T-helper 2 cell treated with Interferon-gamma antibody and Interleukin-4, amounts not matched to agents 5 μg/mL and 100 μg/mL, for 36 hours (primary cell): ENCODE results near the gene BSN.
A peak's percentile ranks its signal among the peaks of the same experiment; 100 is the strongest.

Experiments
- DNase-seq: peaks from one replicate; pipeline ENCODE4 v3.0.0; 2021; ENCODE audit warnings: low spot score
- H3K27ac Mint-ChIP-seq: one replicate; pipeline ENCODE4 v1.8.0; 2021; ENCODE audit warnings: mild to moderate bottlenecking, mixed read lengths
- H3K27me3 Mint-ChIP-seq: one replicate; pipeline ENCODE4 v1.8.0; 2021; ENCODE audit warnings: low read depth, mixed read lengths
- H3K36me3 Mint-ChIP-seq: one replicate; pipeline ENCODE4 v1.8.0; 2021; ENCODE audit warnings: low read depth, mixed read lengths
- H3K4me1 Mint-ChIP-seq: one replicate; pipeline ENCODE4 v1.8.0; 2021; ENCODE audit warnings: low read depth, mixed read lengths
- H3K4me3 Mint-ChIP-seq: one replicate; pipeline ENCODE4 v1.8.0; 2022; ENCODE audit warnings: mild to moderate bottlenecking, moderate library complexity, mixed read lengths
- H3K9me3 Mint-ChIP-seq: one replicate; pipeline ENCODE4 v1.8.0; 2021; ENCODE audit warnings: mixed read lengths

Gene BSN

DNA sequence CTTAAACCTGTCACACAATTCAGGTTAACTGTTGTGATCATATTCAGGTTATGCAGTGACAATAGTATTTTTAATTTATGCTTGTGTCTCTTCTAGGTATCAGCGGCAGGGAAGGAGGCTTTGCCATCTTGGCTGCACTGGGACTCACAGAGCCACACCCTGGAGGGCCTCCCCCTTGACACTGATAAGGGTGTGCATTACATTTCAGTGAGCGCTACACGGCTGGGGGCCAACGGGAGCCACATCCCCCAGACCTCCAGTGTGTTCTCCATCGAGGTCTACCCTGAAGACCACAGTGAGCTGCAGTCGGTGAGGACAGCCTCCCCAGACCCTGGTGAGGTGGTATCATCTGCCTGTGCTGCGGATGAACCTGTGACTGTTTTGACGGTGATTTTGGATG, 23.6 kb upstream of the BSN start:
- peaks cover 18% of the 10 kb centered on the region for H3K36me3 Mint-ChIP-seq
- no peak overlapping the region for H3K4me3 Mint-ChIP-seq
- H3K4me1 Mint-ChIP-seq = peaks cover 5% of the 10 kb centered on the region
- H3K9me3 Mint-ChIP-seq = no peaks in the 10 kb centered on the region
- DNase-seq = no peak
- no peaks in the 10 kb centered on the region for H3K27me3 Mint-ChIP-seq
- H3K27ac Mint-ChIP-seq = no peak overlapping the region

DNA sequence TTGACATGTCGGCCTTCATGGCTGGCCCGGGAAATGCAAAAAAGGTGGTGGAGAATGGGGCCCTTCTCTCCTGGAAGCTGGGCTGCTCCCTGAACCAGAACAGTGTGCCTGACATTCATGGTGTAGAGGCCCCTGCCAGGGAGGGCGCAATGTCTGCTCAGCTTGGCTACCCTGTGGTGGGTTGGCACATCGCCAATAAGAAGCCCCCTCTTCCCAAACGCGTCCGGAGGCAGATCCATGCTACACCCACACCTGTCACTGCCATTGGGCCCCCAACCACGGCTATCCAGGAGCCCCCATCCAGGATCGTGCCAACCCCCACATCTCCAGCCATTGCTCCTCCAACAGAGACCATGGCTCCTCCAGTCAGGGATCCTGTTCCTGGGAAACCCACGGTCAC, 23.1 kb upstream of the BSN start:
- Mint-ChIP-seq H3K4me3 (no peak overlapping the region), H3K36me3 (peaks cover 18% of the 10 kb centered on the region), H3K4me1 (peaks cover 5% of the 10 kb centered on the region), H3K9me3 (no peaks in the 10 kb centered on the region), H3K27ac (no peak overlapping the region), H3K27me3 (no peaks in the 10 kb centered on the region)
- DNase-seq = no peak

DNA sequence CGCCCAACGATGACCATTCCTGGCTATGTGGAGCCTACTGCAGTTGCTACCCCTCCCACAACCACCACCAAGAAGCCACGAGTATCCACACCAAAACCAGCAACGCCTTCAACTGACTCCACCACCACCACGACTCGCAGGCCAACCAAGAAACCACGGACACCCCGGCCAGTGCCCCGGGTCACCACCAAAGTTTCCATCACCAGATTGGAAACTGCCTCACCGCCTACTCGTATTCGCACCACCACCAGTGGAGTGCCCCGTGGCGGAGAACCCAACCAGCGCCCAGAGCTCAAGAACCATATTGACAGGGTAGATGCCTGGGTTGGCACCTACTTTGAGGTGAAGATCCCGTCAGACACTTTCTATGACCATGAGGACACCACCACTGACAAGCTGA, 22.6 kb upstream of the BSN start:
- no peak overlapping the region for H3K4me3 Mint-ChIP-seq
- no peak overlapping the region for H3K27ac Mint-ChIP-seq
- no peaks in the 10 kb centered on the region for H3K9me3 Mint-ChIP-seq
- H3K27me3 Mint-ChIP-seq = no peaks in the 10 kb centered on the region
- no peak for DNase-seq
- H3K4me1 Mint-ChIP-seq = peaks cover 5% of the 10 kb centered on the region
- H3K36me3 Mint-ChIP-seq = peaks cover 18% of the 10 kb centered on the region

DNA sequence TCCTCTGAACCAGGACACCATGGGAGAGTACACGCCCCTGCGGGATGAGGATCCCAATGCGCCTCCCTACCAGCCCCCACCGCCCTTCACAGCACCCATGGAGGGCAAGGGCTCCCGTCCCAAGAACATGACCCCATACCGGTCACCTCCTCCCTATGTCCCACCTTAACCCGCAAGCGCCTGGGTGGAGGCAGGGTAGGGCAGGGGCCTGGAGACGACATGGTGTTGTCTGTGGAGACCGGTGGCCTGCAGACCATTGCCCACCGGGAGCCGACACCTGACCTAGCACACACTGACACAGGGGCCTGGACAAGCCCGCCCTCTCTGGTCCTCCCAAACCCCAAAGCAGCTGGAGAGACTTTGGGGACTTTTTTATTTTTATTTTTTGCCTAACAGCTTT, 21.2 kb upstream of the BSN start:
- Mint-ChIP-seq H3K4me1 (peaks cover 5% of the 10 kb centered on the region), H3K27me3 (no peaks in the 10 kb centered on the region), H3K27ac (no peak overlapping the region), H3K4me3 (no peak overlapping the region), H3K9me3 (no peaks in the 10 kb centered on the region), H3K36me3 (peaks cover 18% of the 10 kb centered on the region)
- DNase-seq = no peak

DNA sequence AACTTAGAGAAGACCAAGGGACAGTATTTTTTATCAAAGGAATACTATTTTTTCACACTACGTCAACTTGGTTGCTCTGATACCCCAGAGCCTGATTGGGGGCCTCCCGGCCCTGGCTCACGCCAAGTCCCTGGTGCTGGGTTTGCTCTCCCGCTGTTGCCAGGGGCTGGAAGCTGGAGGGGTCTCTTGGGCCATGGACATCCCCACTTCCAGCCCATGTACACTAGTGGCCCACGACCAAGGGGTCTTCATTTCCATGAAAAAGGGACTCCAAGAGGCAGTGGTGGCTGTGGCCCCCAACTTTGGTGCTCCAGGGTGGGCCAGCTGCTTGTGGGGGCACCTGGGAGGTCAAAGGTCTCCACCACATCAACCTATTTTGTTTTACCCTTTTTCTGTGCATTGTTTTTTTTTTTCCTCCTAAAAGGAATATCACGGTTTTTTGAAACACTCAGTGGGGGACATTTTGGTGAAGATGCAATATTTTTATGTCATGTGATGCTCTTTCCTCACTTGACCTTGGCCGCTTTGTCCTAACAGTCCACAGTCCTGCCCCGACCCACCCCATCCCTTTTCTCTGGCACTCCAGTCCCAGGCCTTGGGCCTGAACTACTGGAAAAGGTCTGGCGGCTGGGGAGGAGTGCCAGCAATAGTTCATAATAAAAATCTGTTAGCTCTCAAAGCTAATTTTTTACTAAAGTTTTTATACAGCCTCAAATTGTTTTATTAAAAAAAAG, 20.3 kb upstream of the BSN start:
- DNase-seq = no peak
- no peaks in the 10 kb centered on the region for H3K9me3 Mint-ChIP-seq
- H3K4me3 Mint-ChIP-seq = no peak overlapping the region
- peaks cover 18% of the 10 kb centered on the region for H3K36me3 Mint-ChIP-seq
- H3K4me1 Mint-ChIP-seq = peaks cover 5% of the 10 kb centered on the region
- H3K27me3 Mint-ChIP-seq = no peaks in the 10 kb centered on the region
- H3K27ac Mint-ChIP-seq = no peak overlapping the region

DNA sequence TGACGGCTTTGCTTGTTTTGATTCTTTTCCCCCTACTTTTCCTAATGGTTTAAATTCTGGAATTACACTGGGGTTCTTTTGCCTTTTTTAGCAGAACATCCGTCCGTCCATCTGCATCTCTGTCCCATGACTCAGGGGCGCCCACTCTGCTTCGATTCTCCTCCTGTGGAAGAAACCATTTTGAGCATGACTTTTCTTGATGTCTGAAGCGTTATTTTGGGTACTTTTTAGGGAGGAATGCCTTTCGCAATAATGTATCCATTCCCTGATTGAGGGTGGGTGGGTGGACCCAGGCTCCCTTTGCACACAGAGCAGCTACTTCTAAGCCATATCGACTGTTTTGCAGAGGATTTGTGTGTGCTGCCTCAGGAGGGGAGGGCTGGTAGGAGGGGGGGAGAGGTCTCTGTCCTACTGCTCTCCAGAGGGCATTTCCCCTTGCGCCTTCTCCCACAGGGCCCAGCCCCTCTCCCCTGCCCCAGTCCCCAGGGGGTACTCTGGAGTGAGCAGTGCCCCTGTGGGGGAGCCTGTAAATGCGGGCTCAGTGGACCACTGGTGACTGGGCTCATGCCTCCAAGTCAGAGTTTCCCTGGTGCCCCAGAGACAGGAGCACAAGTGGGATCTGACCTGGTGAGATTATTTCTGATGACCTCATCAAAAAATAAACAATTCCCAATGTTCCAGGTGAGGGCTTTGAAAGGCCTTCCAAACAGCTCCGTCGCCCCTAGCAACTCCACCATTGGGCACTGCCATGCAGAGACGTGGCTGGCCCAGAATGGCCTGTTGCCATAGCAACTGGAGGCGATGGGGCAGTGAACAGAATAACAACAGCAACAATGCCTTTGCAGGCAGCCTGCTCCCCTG, 19.5 kb upstream of the BSN start:
- H3K27me3 Mint-ChIP-seq = no peaks in the 10 kb centered on the region
- H3K4me3 Mint-ChIP-seq = no peak overlapping the region
- H3K27ac Mint-ChIP-seq = no peak overlapping the region
- no peak for DNase-seq
- H3K4me1 Mint-ChIP-seq = peaks cover 2% of the 10 kb centered on the region
- H3K9me3 Mint-ChIP-seq = no peaks in the 10 kb centered on the region
- peaks cover 18% of the 10 kb centered on the region for H3K36me3 Mint-ChIP-seq

DNA sequence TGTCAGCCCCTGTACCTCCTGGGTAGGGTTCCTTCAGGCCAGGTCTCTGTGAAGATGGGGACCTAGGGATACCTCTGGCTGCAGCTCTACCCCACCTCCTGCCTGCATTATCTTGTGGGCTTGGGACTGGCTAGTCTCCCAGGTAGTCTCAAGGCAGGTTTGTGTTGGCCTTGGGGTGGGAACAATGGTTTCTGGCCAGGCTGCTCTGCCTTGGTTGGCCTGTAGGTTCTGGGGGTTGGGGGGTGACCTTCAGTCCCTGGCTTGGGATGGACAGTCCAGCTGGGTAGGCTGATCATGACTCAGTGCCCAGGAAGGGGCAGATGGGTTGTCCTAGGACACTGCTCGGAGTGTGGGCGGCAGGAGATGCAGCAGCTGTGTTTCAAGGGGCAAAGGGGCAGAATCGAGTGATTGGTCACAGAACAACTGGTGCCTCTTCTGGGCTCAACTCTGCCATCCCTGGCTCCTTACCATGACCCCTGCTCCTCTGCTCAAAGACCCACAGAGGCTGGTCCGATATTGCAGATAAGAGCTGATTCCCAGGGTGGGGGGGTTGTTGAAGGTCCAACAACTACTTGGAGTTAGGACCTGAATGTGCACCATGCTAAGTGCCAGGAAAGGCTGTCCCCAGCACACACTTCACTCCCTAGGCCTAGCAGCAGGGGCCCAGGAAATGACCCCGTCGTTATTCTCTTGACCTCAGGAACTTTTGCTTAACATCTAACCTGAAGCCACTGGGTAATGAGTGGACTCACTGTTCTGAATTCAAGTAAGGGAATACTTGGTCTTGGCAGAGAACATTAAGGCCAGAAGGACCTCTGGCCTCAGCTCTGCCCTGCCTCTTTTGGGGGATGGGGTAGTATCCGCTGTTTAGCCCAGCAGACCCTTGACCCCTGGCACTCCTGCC, 18.1 kb upstream of the BSN start:
- Mint-ChIP-seq H3K9me3 (no peaks in the 10 kb centered on the region), H3K27ac (no peak overlapping the region), H3K36me3 (peaks cover 12% of the 10 kb centered on the region), H3K27me3 (no peaks in the 10 kb centered on the region), H3K4me3 (no peak overlapping the region), H3K4me1 (peaks cover 5% of the 10 kb centered on the region)
- no peak for DNase-seq

DNA sequence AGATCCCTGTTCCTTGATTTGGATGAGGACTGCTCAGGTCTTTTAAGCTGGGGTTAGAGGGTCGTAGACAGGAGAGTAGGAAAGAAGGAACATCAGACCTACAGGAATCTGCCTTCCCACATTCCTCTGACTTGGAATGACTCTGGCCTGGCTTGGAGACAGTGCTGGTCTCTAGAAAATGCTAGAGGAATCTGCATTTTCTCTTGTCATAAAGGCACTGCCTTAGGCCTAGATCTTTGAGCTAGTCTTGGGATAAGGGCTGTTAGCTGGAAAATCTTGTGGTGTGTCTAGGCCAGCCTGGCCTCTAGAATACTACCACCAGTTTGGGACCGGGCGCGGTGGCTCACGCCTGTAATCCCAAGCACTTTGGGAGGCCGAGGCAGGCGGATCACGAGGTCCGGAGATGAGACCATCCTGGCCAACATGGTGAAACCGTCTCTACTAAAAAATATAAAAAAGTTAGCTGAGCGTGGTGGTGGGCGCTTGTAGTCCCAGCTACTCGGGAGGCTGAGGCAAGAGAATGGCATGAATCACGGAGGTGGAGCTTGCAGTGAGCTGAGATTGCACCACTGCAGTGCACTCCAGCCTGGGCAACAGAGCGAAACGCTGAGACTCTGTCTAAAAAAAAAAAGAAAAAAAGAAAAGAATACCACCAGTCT, 17.3 kb upstream of the BSN start:
- no peaks in the 10 kb centered on the region for H3K9me3 Mint-ChIP-seq
- peaks cover 5% of the 10 kb centered on the region for H3K4me1 Mint-ChIP-seq
- peaks cover 4% of the 10 kb centered on the region for H3K36me3 Mint-ChIP-seq
- peaks cover 3% of the 10 kb centered on the region for H3K27me3 Mint-ChIP-seq
- no peak overlapping the region for H3K27ac Mint-ChIP-seq
- no peak for DNase-seq
- H3K4me3 Mint-ChIP-seq = no peak overlapping the region

DNA sequence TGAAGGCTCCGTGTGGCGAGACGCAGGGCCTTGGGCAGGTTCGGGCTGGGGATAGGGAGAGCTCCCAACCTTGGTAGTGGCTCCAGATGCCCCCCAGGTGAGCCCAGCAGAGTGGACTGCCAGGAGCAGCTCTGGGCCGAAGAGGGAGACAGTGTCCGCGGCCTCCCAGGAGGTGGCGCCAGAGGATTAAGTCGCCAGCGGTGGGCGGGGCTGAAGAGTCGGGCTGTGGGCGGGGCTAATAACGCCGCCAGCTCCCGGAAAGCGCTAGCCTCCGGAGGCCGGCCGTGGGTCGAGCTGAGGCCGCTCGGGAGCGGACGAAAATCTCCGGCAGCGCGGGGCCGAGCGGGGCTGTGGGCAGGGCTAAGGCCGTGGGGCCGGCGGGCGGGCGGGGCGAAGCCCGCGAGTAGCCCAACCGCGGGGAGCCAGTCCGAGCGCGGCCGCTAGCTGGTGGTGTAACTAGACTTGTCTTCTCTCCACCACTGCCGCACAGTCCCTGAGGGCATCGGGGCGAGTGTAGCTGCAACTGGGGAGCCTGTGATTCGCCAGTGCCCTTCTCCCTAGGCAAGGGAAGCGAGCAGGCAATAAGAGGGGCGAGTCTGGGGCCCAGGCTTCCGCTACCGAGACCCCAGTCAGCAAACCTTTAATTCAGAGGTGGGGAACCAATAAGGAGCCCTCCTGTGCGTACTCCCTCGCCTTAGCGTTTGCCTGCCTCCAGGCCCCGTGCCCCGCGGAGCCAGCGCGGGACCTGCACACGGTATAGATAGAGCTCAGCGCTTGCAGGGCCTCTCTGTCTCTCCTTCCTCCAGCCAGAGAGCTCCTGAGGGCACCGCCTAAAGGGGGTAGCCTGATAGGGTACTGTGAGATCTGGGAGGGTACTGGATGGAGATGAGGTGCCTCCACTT, 14.4 kb upstream of the BSN start:
- H3K27ac Mint-ChIP-seq = no peak overlapping the region
- H3K4me1 Mint-ChIP-seq = peaks cover 5% of the 10 kb centered on the region
- peak; percentile 87 for DNase-seq

DNA sequence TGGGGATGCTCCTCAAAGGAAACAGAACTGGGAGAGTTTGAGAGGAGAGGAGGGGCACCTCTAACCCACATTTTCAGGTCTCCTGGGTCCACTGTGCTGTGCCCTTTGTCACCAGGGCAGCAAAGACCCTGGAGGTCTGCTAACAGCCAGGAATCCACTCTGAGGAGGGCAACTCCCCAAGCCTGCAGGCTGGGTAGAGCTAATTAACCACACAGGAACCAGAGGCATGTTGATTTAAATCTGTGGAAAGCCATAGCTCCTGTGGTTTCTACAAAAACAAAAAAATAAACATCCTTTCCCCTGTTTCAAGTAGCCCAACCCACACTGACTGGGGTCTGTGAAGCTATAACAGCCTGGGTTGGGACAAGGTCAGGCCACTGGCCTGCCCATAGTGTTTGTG, 2.2 kb upstream of the BSN start:
- H3K4me1 Mint-ChIP-seq = peaks cover 12% of the 10 kb centered on the region
- H3K36me3 Mint-ChIP-seq = no peaks in the 10 kb centered on the region
- peaks cover 47% of the 10 kb centered on the region for H3K27me3 Mint-ChIP-seq
- no peak overlapping the region for H3K27ac Mint-ChIP-seq
- H3K4me3 Mint-ChIP-seq = peak overlapping the region; percentile 69
- H3K9me3 Mint-ChIP-seq = no peaks in the 10 kb centered on the region
- DNase-seq = no peak

More for the DNA sequence above, 14.4 kb upstream of the BSN start:
- peak overlapping the region; percentile 67 for H3K4me3 Mint-ChIP-seq
- H3K27me3 Mint-ChIP-seq = peaks cover 17% of the 10 kb centered on the region
- H3K9me3 Mint-ChIP-seq = no peaks in the 10 kb centered on the region
- H3K36me3 Mint-ChIP-seq = no peaks in the 10 kb centered on the region

DNA sequence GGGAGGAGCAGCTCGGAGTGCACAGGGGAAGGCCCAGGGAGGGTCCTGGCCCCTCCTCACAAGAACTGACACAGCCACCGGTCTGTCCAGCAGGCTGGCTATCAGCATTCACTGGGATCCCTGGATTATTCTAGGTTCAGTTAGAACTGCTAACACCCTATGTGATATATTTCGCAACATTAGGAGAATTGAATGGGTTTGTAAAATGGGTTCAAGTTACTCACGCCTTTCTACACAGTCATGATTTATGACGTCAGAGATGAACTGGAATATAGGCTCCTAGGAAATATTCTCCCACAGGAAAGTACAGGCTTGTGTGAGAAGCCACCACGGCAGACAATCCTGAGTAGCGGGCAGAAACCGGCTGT, 969 bp upstream of the BSN start:
- Mint-ChIP-seq H3K4me3 (peak overlapping the region; percentile 85), H3K9me3 (no peaks in the 10 kb centered on the region), H3K36me3 (no peaks in the 10 kb centered on the region), H3K4me1 (peaks cover 12% of the 10 kb centered on the region), H3K27me3 (peaks cover 56% of the 10 kb centered on the region), H3K27ac (no peak overlapping the region)
- DNase-seq = no peak

DNA sequence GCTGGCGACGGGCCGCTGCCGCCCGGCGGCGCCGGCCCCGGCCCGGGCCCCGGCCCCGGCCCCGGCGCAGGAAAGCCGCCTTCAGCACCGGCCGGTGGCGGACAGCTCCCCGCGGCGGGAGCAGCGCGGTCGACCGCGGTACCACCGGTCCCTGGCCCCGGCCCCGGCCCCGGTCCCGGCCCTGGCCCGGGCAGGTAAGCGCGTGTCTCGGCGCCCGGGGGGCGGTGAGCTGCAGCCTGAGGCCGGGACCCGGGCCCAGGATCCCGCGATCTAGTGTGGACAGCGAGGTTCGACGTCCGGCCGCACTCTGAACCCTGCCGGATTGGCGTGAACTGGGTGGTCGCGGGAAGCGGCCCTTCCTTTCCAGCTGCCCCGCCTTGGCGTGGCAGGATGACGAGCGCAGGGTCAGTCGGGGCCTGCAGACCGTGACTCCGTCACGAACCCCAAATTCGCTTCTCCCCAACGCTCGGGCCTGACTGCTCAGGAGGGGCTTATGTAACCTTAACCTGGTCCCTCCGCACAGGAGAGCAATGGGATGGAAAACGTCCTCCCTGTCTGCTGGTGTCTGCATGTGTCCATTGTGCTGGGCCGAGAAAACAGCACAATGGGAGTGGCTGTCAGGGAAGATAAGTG, 472 bp downstream of the BSN start:
- H3K36me3 Mint-ChIP-seq = no peaks in the 10 kb centered on the region
- DNase-seq = no peak
- peaks cover 6% of the 10 kb centered on the region for H3K9me3 Mint-ChIP-seq
- H3K27ac Mint-ChIP-seq = no peak overlapping the region
- H3K4me1 Mint-ChIP-seq = peaks cover 15% of the 10 kb centered on the region
- H3K4me3 Mint-ChIP-seq = peak overlapping the region; percentile 60
- H3K27me3 Mint-ChIP-seq = peaks cover 54% of the 10 kb centered on the region
